Activated CD4-positive, alpha-beta T cell treated with anti-CD3 and anti-CD28 coated beads for 48 hours (primary cell): ENCODE data around the gene ANGPTL2.
"Not testable (repeated sequence)": the region's sequence is repeated elsewhere in the genome, so short reads cannot be mapped to it uniquely, and the experiment has no call there.

ENCODE experiments used
- DNase-seq: peaks from one replicate; pipeline ENCODE4 v3.0.0-alpha.2; 2020

Gene ANGPTL2, protein sequence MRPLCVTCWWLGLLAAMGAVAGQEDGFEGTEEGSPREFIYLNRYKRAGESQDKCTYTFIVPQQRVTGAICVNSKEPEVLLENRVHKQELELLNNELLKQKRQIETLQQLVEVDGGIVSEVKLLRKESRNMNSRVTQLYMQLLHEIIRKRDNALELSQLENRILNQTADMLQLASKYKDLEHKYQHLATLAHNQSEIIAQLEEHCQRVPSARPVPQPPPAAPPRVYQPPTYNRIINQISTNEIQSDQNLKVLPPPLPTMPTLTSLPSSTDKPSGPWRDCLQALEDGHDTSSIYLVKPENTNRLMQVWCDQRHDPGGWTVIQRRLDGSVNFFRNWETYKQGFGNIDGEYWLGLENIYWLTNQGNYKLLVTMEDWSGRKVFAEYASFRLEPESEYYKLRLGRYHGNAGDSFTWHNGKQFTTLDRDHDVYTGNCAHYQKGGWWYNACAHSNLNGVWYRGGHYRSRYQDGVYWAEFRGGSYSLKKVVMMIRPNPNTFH

GRCh38 chr9:127122176-127123063 lies at the start of gene ANGPTL2:
TSS of gene ANGPTL2 (minus strand) at chr9:127122635. CDS start at chr9:127108731, 13,904 bp downstream.
- peak; percentile 47 for DNase-seq

DNA sequence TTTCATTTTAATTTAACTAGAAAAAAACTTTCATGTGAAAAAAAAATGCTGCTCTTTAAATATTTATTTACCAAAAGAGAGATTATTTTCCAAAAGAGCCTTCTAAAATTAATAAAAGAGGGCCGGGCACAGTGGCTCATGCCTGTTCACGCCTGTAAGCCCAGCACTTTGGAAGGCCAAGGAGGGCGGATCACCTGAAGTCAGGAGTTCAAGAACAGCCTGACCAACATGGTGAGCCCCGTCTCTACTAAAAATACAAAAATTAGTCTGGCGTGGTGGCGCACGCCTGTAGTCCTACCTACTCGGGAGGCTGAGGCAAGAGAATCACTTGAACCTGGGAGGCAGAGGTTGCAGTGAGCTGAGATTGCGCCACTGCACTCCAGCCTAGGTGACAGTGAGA lies 48.9 kb upstream of the ANGPTL2 start:
- DNase-seq: not testable (repeated sequence)

DNA sequence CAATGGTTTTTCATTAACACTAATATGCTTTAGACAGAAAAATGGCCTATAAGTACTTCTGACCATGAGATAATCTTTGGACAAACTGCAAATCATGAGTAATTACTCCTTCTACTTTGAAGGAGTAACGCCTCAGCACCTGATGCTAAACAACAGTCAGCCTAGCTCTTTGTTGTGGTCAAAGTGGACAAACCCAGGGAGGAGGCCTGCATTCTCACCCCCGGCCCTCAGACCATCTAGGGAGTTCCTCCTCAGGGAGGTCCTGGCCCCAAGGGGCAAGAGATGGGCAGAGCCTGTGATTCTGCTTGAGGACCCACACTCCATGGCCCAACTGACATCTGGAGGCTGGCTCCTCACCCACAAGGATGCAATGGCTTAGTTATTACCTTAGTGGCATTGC lies 48.2 kb upstream of the ANGPTL2 start:
- no peak for DNase-seq

DNA sequence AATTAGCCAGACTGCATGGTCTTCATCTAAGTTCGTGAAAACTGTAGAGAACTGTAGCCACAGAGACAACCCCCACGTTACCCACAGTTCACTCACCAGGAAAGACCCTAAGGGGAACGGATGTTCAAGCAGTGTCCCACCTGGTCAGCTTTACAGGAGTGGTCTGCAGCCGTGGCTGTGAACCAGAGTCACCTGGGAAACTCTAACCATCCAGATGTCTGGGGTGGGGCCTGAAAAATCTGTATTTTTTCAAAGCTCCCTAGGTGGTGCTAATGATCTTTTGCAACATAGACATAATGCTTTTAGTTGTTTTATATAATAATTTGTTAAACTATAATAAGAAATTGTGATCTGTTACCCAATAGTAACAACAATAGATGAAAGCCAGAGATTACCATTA lies 47.7 kb upstream of the ANGPTL2 start:
- no peak for DNase-seq

DNA sequence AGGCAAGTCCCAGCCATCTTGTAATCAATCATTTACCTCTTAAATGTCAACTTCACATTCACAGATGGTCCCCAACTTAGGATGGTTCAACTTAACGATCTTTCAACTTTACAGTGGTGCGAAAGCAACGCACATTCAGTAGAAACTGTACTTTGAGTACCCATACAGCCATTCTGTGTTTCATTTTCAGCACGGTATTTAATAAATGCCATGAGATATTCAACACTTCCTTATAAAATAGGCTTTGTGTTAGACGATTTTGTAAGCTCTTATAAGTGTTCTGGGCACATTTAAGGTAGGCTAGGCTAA lies 47.1 kb upstream of the ANGPTL2 start:
- DNase-seq: no peak

- no peak for DNase-seq
Observed at GRCh38 chr9:127168756-127169574, 46.5 kb upstream of the ANGPTL2 start.

DNA sequence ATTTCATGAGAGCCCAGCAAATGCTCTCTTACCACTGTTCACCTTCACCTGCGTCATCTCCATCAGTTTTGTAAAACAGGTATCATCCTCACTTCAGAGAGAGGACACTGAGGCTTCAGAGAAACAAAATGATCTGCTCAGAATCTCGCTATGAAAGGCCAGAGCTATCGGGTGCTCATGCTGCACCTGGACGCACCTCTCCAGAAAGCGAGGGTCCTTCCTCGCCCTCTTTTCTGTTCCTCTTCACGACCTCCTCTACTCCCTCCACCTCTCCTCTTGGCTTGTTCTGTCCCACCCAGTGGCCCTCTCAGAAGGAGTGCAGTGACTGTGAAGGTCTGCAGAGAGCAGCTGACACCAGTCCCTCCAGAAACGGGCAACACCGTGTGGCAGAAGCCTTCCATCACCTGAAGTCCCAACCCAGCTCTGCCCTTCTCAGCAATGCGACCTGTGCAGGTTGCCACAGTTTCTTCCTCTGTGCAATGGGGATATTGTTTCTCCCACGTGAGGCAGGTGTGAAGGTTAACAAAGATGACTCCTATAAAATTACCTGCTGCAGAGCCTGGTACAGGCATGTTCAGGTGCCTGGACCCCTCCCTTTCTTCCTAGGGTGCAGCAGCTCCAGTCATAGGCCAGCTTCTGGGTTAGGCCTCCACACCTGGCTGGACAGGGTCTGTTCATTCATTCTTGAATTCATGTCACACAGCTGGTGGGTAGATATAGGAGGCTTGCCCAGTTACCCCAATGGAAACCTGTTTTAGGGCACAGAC lies 45.3 kb upstream of the ANGPTL2 start:
- DNase-seq: no peak

- DNase-seq: no peak
Observed at GRCh38 chr9:127166651-127167524, 44.5 kb upstream of the ANGPTL2 start.

GRCh38 chr9:127166111-127166510 lies 43.7 kb upstream of the ANGPTL2 start:
- no peak for DNase-seq

GRCh38 chr9:127165116-127165515 lies 42.7 kb upstream of the ANGPTL2 start:
- DNase-seq: no peak

DNA sequence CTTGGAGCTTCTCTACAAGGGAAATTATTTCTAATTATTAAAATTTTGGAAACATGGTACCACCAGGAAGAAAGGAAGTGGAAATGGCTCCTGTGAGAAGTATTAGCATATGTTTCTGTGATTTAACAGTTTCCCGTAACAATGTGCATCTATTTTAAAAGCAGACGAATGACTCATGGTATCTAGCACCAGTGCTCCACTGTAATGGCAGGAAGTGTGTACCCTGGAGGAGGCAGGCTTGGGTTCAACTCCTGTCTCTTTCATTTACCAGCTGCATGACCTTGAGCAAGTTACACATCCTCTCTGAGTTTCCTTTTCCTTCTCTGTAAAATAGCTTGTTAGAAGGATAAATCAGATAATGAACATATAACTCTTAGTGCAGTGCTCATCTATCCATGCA lies 41.0 kb upstream of the ANGPTL2 start:
- no peak for DNase-seq

DNA sequence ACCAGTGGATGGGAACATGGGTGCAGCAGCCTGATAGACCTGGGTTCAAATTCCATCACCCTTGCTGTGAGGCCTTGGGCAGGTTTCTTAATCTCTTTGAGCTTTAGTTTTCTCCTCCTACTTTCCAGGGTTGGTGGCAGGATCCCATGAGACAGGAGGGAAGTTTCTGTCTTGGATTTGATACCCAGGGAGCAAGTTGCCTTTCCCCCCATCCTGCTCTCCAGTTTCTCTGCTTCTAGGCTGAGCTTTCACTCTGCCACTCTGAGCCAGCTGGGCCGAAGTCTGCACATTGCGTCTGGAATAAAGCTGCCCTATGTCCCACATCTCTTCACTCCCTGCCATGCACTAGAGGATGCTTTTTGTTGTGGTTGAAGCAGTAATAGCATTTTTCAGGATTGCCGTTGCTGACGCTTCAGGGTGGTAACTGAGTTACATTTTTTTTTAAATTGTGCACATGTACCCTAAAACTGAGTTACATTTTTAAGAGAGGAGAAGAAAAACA lies 40.5 kb upstream of the ANGPTL2 start:
- no peak for DNase-seq

- DNase-seq: no peak
Observed at GRCh38 chr9:127162046-127162863, 39.8 kb upstream of the ANGPTL2 start.

DNA sequence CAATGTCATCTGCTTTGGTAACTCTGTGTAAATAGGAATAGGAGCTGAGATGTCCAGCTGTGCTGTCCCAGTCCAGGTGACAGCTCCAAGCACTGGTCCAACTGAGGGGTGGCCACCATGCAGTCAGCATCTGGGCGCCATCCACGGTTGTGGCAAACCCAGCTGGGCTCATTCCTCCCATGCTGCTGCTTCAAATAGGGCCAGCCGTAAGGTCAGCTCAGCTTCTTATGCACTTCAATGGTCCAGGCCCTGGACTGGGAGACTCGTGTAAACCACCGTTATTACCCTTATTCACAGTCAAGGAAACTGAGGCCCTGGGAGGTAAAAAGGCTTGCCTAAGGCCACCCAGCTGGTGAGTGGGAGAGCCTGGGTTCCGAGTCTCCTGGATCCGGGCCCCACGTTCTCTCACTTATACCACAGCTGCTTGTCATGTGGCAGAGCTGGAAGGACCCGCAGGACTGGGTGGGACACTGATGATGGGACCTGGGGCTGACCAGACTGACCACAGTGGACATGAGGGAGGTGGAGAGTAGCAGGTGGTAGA lies 38.7 kb upstream of the ANGPTL2 start:
- DNase-seq: no peak

DNA sequence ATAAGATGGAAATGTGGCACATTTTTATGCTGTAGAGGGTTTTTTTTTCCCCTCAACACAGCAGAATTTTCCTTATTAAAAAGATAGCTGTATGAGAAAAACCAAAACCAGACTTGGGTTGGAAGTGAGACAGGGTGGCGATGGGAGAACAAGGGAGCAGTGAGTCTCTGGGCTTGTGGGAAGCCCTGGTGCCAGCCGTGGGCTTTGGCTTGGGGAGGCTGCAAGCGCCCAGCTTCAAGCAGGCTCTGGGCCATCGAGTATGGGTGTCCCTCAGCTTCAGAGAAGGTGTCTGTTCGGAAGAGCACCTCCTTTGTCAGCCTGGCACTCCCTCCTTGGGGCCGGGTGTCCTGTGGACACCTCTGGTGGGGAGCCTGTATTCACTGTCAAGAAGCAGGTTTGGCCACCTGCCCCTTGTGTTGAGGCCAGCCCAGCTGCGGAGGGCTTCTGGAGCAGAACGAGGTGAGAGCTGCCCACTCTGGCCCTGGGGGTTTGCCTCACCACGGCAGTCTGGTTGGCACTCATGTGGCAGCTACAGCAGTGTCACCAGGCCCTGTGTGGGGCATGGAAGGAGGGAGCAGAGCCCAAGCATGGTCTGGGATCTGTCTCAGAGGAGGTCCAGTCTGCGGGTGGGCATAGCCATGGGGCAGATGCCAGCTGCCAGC lies 37.6 kb upstream of the ANGPTL2 start:
- no peak for DNase-seq

- DNase-seq: no peak
Observed at GRCh38 chr9:127159325-127159801, 36.9 kb upstream of the ANGPTL2 start.

DNA sequence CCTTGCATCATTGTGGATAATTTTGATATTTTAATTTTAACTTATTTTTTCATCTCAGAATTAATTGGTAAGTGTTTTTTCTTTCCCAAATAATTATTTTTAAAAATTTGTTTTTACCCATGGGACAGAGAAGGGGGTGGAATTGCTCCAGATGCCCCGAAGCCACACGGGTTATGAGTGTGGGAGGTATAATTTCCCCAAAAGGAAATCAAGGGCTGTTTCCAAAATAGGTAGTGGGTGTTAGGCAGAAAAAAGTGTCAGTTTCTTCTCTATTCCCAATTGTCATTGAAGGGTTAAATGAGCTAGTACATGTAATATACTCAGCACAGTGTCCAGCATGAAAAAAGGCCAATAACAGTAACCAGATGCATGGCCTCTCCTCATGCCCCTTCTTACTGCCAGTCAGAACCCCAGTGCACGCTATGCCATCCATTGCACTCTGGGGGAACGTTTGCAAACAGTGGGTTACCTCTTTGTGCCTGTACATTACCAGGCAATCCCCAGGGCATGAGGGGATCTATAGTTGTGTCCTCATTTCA lies 36.4 kb upstream of the ANGPTL2 start:
- DNase-seq: no peak

DNA sequence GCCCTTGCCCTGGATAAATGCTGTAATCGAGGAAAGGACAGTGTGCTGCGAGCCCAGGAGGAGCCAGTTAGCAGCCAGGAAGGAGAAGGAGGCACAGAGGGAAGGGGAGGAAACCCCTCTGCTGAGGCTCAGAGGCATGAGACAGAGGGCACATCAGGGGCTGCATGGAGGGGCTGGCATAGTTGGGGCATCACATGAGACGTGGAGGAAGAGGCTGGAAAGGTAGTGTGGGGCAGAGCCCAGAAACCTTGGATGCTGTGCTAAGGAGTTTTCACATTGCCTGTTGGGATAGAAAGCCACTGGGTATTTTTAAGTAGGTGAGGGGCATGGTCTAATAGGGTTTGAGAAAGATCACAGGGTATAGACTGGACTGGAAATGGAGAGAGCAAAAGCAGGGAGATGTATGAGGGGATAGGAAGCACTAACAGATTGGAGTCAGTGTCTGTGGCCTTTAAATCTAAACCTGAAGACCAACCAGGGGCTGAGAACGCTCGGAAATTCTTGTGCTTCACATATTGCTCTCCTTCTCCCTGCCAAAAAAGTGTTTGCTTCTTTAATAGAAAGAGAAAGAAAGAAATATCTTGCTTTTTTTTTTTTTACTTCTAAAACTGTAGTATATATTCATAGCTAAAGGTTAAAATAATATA lies 33.0 kb upstream of the ANGPTL2 start:
- DNase-seq: no peak
